ENCODE measurements around the gene TOP3B.

DNA sequence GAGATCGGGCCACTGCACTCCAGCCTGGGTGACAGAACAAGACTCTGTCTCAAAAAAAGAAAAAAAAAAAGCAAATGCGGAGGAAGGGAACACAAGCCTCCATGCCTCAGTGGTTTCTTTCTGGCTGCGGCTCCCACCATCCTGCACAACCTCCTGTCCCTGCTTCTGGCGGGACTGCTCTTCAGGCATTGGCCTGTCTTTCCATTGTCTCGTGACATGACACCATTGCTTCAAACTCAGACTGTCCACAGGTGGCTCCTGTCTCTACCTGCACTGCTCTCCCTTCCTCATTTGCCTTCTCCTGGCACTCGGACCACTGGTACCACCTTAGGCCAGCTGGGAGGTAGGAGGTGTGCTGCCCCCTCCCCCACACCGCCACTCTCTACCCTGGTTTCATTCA, 19.3 kb downstream of the TOP3B start:
- TF ChIP-seq, protein P1, sequence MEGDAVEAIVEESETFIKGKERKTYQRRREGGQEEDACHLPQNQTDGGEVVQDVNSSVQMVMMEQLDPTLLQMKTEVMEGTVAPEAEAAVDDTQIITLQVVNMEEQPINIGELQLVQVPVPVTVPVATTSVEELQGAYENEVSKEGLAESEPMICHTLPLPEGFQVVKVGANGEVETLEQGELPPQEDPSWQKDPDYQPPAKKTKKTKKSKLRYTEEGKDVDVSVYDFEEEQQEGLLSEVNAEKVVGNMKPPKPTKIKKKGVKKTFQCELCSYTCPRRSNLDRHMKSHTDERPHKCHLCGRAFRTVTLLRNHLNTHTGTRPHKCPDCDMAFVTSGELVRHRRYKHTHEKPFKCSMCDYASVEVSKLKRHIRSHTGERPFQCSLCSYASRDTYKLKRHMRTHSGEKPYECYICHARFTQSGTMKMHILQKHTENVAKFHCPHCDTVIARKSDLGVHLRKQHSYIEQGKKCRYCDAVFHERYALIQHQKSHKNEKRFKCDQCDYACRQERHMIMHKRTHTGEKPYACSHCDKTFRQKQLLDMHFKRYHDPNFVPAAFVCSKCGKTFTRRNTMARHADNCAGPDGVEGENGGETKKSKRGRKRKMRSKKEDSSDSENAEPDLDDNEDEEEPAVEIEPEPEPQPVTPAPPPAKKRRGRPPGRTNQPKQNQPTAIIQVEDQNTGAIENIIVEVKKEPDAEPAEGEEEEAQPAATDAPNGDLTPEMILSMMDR (IDR thresholded peaks at IDR 0.05): no peak
- TF ChIP-seq POLR2AphosphoS5 (IDR thresholded peaks at IDR 0.05): no peak
- TF ChIP-seq POLR2A (IDR thresholded peaks at IDR 0.05): no peak
- no peak for TF ChIP-seq EP300 (IDR thresholded peaks at IDR 0.05)
